Stimulated activated CD4-positive, alpha-beta T cell treated with anti-CD3 and anti-CD28 coated beads, Interleukin-1b, Interleukin-23, amount 100 ng/mL, for 4 hours (primary cell): ENCODE data around the gene SNRNP35.
A peak's percentile ranks its signal among the peaks of the same experiment; 100 is the strongest.
"Not testable (repeated sequence)": the region's sequence is repeated elsewhere in the genome, so short reads cannot be mapped to it uniquely, and the experiment has no call there.

ENCODE experiments used
- DNase-seq, 2 donors: peaks; one replicate each; pipeline ENCODE4 v3.0.0-alpha.2; 2020; ENCODE audit warnings: low read depth in 2 of 2

The SNRNP35 gene, protein sequence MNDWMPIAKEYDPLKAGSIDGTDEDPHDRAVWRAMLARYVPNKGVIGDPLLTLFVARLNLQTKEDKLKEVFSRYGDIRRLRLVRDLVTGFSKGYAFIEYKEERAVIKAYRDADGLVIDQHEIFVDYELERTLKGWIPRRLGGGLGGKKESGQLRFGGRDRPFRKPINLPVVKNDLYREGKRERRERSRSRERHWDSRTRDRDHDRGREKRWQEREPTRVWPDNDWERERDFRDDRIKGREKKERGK

DNA sequence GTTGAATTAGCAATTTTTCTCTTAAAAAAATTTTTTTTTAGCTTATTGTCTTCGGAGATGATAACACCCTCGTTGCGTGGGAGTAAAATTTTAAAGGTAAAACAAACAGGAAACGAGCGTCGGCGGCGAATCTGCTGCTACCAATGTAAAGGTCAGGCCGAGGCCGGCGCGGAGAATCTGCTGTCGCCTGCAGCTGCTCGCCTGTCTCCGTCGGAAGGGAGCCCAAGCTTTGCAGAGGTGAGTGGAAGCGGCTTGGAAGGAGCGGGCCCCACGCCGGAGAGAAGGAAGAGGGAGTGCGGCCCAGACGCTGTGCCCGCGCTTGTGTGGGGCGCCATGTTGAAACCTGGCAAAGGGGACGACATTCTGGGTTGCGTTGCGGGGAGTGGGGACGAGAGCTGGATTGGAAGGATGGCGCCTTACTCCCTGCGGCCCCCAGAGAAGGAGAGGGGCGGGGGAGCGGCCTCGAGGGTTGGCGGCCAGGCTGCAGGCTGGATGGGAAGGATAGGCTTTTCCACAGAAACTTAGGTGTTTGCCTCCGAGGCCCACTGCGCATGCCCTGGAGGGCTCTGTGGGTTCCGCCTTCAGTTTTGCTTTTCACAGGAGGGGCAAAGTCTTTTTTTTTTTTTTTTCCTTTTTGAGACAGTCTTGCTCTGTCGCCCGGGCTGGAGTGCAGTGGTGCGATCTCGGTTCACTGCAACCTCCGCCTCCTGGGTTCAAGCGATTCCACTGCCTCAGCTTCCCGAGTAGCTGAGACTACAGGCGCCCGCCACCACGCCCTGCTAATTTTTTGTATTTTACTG, at the start of gene SNRNP35:
TSS of gene SNRNP35 (plus strand) at position 160 of the 800 bp plus-strand sequence. CDS start 7,402 bp downstream, outside the sequence.
- peak; percentile 73 for DNase-seq

- not testable (repeated sequence) for DNase-seq
Observed at GRCh38 chr12:123408619-123409018, 49.3 kb upstream of the SNRNP35 start.

- DNase-seq: not testable (repeated sequence)
Observed at GRCh38 chr12:123409284-123410040, 48.5 kb upstream of the SNRNP35 start.

GRCh38 chr12:123410041-123410412, 47.9 kb upstream of the SNRNP35 start:
- no peak for DNase-seq

DNA sequence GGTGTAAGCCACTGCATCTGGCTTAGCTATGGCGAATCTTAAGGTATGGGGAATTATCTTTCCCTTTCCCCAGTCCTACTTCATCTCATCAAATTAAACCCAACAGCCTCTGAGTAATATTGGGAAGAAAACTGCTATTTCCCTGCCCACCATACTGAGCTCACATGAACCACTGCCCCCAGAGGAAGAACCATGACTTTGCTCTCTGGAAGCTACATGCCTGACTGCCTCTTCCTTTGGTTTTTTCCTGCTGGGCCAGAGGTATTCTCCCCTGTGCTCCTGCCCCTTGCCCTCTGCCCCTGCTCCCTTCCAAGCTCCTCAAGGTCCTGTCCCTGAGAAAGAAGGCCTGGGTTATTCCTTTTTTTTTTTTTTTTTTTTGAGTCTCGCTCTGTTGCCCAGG, 36.6 kb upstream of the SNRNP35 start:
- no peak for DNase-seq

GRCh38 chr12:123427036-123427769, 30.7 kb upstream of the SNRNP35 start:
- DNase-seq: no peak

DNA sequence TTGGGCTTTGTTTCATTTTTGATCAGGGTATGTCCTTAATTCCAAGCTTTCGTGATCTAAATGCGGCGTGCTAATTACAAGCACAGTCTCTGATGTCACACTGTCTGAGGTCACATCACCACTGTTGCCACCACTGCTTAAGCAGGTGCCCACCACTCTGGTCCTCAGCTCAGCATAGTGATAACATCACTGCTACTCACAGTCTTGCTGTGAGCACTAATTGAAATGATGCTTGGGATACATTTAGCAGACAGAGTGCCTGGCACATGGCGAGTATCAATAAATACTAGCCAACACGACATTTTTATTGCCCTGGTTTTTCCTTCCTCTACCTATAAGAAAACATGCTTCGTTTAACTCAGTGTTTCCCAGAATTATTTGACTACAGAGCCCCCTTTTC, 29.3 kb upstream of the SNRNP35 start:
- no peak for DNase-seq

GRCh38 chr12:123429101-123429500, 28.8 kb upstream of the SNRNP35 start:
- DNase-seq: not testable (repeated sequence)

- DNase-seq: not testable (repeated sequence)
Observed at GRCh38 chr12:123431951-123432817, 25.8 kb upstream of the SNRNP35 start.

DNA sequence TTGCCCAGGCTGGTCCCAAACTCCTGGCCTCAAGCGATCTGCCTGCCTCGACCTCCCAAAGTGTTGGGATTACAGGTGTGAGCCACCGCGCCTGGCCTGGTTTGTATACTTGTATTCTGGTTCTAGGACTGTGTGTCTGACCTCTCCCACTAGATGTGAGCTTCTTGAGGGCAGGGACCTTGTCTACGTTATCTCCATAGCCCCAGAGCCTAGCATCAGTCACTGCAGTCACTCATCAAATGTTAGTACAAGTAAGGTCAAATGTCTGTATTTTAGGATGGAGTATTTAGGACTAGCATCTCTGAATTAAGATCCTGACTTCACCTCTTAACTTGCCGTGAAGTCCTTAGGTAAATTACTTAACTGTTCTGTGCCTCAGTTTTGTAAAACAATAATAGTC, 24.3 kb upstream of the SNRNP35 start:
- no peak for DNase-seq

- DNase-seq: no peak
Observed at GRCh38 chr12:123435636-123436016, 22.3 kb upstream of the SNRNP35 start.

GRCh38 chr12:123436017-123436964, 21.6 kb upstream of the SNRNP35 start, which contains the start of gene RILPL2:
TSS of gene RILPL2 (minus strand) at chr12:123436684. CDS start at chr12:123436420, 264 bp downstream.
- DNase-seq: peak; percentile 85 to 91

GRCh38 chr12:123441523-123442164, 16.3 kb upstream of the SNRNP35 start:
- DNase-seq: no peak

GRCh38 chr12:123442774-123443173, 15.2 kb upstream of the SNRNP35 start:
- DNase-seq: no peak

DNA sequence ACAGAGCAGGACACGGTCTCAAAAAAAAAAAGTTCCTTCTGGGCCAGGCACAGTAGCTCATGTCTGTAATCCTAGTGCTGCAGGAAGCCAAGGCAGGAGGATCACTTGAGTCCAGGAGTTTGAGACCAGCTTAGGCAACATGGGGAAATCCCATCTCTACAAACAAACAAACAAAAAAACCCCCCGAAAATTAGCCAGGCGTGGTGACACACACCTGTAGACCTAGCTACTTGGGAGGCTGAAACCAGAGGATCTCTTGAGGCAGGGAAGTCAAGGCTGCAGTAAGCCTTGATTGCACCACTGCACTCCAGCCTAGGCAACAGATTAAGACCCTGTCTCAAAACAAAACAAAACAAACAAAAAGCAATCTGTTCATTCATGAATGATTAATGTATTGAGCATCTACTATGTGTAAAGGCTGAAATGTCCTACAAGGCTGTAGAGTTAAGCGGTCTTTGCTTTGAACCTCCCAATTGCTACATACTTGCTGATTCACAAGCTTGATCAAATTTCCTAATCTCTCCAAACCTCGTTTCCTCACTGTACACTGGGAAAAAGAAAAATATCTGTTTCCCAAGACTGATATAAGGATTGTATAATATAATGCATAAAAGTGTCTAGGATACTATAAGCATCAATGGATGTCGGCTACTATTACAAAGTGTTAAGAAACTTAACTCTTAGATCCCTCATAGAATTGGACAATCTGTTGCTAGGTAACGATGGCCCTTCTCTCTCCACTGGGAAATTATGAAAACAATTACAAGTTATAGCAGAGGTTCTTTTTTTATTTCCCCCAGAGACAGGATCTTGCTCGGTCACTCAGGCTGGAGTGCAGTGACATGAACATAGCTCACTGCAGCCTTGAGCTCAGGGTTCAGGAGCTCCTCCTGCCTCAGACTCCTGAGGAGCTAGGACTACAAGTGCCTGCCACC, 13.6 kb upstream of the SNRNP35 start:
- DNase-seq: no peak

DNA sequence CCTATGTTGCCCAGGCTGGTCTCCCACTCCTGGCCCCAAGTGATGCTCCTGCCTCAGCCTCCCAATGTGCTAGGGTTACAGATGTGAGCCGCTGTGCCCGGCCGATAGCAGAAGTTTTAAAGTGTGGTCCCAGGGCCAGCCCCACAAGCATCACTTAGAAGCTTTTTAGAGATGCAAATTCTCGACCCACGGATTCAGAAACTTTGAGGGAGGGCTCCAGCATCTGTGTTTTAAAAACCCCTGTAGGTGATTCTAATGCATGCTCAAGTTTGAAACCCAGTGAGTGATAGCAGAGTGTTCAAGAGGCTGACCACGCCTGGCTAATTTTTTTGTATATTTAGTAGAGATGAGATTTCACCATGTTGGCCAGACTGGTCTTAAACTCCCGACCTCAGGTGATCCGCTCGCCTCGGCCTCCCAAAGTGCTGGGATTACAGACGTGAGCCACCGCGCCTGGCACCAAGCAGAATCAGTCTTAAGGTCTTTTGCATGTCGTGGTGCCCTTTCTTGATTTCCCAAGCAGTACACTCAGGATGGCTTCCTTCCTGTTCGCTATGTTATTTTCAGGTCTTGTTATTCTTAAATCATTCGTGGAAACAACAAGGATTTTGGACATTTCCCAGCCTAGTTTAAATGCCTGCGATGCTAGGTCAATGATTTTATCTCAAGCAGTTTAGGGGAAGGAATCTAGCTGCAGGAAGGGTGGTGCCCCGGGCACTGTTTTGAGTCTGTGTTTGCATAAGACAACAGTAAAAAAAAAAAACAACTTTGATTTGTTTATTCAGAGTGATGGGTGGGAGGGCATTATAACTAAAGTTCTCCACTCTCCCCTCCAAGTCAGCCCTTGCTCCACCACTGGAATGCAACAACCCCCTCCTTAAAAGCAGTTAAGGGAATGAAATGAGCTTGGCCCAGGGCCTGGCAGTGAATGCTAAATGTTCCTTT, 12.3 kb upstream of the SNRNP35 start:
- DNase-seq: no peak

- no peak for DNase-seq
Observed at GRCh38 chr12:123446333-123446713, 11.6 kb upstream of the SNRNP35 start.
